SK-N-SH (cell line): ENCODE data around the gene RNGTT. TPM values are rescaled to one million over a fixed set of nuclear protein-coding genes. Genes with fewer than 3 reads are reported as not detected.

Experiments used
- CTCF ChIA-PET: fragments of 300-600, 350-600 bp; formaldehyde crosslinking; extraction: SDS; loops from one replicate; lab custom pipeline; 2021; lab: Yijun Ruan, JAX
- POLR2A ChIA-PET: fragments of 350-600 bp; sonication (Branson Sonifier 250); formaldehyde crosslinking; extraction: SDS; loops from one replicate; lab custom pipeline; 2020; ENCODE audit warnings: antibody characterized with exemption, inconsistent platforms; lab: Yijun Ruan, JAX
- DNase-seq: peaks from one replicate; pipeline ENCODE4 v3.0.0; 2012
- H2AFZ ChIP-seq: fragments of 200-600 bp; sonication (generic); 2 replicates; pipeline ENCODE4 v1.8.1; 2016; ENCODE audit warnings: antibody characterized with exemption, mild to moderate bottlenecking, low read depth
- H3F3A ChIP-seq: fragments of 200-600 bp; sonication (generic); replicated peaks from 2 replicates; pipeline ENCODE3; 2016; ENCODE audit warnings: antibody characterized with exemption, mild to moderate bottlenecking; ENCODE audit not compliant: insufficient read depth
- H3K27ac ChIP-seq, 2 experiments: fragments of 200-500 bp in 1 of 2; fragments of 200-600 bp in 1 of 2; sonication (Bioruptor generic) in 1 of 2; sonication (generic), shearing (Covaris generic) in 1 of 2; 2 replicates each; pipeline versions ENCODE4 v1.5.1 to v1.6.1; 2014 to 2016; ENCODE audit warnings: low read depth in 2 of 2, inconsistent platforms in 1 of 2, low read length in 1 of 2, mild to moderate bottlenecking in 1 of 2, mixed read lengths in 1 of 2
- H3K27me3 ChIP-seq: fragments of 200-600 bp; sonication (generic), shearing (Covaris generic); 2 replicates; pipeline ENCODE4 v1.6.1; 2016; ENCODE audit warnings: mixed run types; ENCODE audit not compliant: insufficient read depth
- H3K36me3 ChIP-seq, 2 experiments: fragments of 200-500 bp in 1 of 2; fragments of 200-600 bp in 1 of 2; sonication (Bioruptor generic) in 1 of 2; sonication (generic) in 1 of 2; replicated peaks in 1 of 2; 2 replicates each; pipeline versions ENCODE3 to v1.5.1; 2014 to 2016; ENCODE audit warnings: low read length in 1 of 2, mild to moderate bottlenecking in 1 of 2; ENCODE audit not compliant: insufficient read depth in 2 of 2, control insufficient read depth in 1 of 2
- H3K4me1 ChIP-seq, 2 experiments: fragments of 200-500 bp in 1 of 2; fragments of 200-600 bp in 1 of 2; sonication (Bioruptor generic) in 1 of 2; sonication (generic), shearing (Covaris generic) in 1 of 2; 2 replicates each; pipeline versions ENCODE4 v1.5.1 to v1.6.1; 2014 to 2016; ENCODE audit warnings: low read depth in 1 of 2, low read length in 1 of 2, mixed run types in 1 of 2; ENCODE audit not compliant: insufficient read depth in 2 of 2, control insufficient read depth in 1 of 2
- H3K4me2 ChIP-seq: fragments of 200-600 bp; sonication (generic), shearing (Covaris generic); 2 replicates; pipeline ENCODE4 v1.6.1; 2017; ENCODE audit warnings: mixed run types
- H3K4me3 ChIP-seq, 2 experiments: fragments of 200-500 bp in 1 of 2; fragments of 200-600 bp in 1 of 2; sonication (Bioruptor generic) in 1 of 2; sonication (generic), shearing (Covaris generic) in 1 of 2; 2 replicates each; pipeline versions ENCODE4 v1.5.1 to v1.8.1; 2014 to 2016; ENCODE audit warnings: low read depth in 2 of 2, inconsistent platforms in 1 of 2, low read length in 1 of 2, mild to moderate bottlenecking in 1 of 2, mixed read lengths in 1 of 2, moderate library complexity in 1 of 2
- H3K79me2 ChIP-seq: fragments of 200-600 bp; sonication (generic); 2 replicates; pipeline ENCODE4 v1.8.1; 2017; ENCODE audit warnings: mild to moderate bottlenecking; ENCODE audit not compliant: insufficient read depth
- H3K9ac ChIP-seq: fragments of 200-600 bp; sonication (generic); 2 replicates; pipeline ENCODE4 v1.6.1; 2017; ENCODE audit warnings: mixed run types
- H3K9me2 ChIP-seq: fragments of 200-600 bp; sonication (generic); 2 replicates; pipeline ENCODE4 v1.6.1; 2017; ENCODE audit warnings: mixed run types
- H3K9me3 ChIP-seq: fragments of 200-600 bp; sonication (generic); 2 replicates; pipeline ENCODE4 v1.6.1; 2017; ENCODE audit warnings: mixed run types, mild to moderate bottlenecking, moderate library complexity
- H4K20me1 ChIP-seq: fragments of 200-600 bp; sonication (generic); 2 replicates; pipeline ENCODE4 v1.6.1; 2017; ENCODE audit warnings: mild to moderate bottlenecking, mixed run types; ENCODE audit not compliant: insufficient read depth
- CHD2 ChIP-seq: fragments of 150-350 bp; IDR thresholded peaks from 2 replicates; pipeline ENCODE4 v1.6.1; 2018; ENCODE audit warnings: low read length; ENCODE audit not compliant: partially characterized antibody
- EP300 ChIP-seq, 2 experiments: IDR thresholded peaks; 2 replicates each; pipeline versions ENCODE4 v1.4.0 to v1.6.1; 2012; ENCODE audit warnings: borderline replicate concordance in 1 of 2, low read depth in 1 of 2, low read length in 1 of 2
- EZH2phosphoT487 ChIP-seq: fragments of 200-600 bp; sonication (generic); IDR thresholded peaks from 2 replicates; pipeline ENCODE4 v1.6.1; 2017; ENCODE audit warnings: low read depth, mixed run types, mild to moderate bottlenecking, antibody characterized with exemption, moderate library complexity, borderline replicate concordance
- FOSL2 ChIP-seq: IDR thresholded peaks from 2 replicates; pipeline ENCODE4 v1.4.0; 2012; ENCODE audit warnings: low read depth, mild to moderate bottlenecking, moderate library complexity, borderline replicate concordance
- FOXJ3 ChIP-seq: sonication (generic); formaldehyde crosslinking; IDR thresholded peaks from 2 replicates; pipeline ENCODE4 v1.5.1; 2020; ENCODE audit warnings: mild to moderate bottlenecking, missing genetic modification reagents
- MEF2A ChIP-seq: IDR thresholded peaks from 2 replicates; pipeline ENCODE4 v1.4.0; 2012; ENCODE audit warnings: low read depth, borderline replicate concordance
- NFIC ChIP-seq: IDR thresholded peaks from 2 replicates; pipeline ENCODE4 v1.4.0; 2012; ENCODE audit warnings: borderline replicate concordance
- RCOR1 ChIP-seq: fragments of 150-350 bp; IDR thresholded peaks from 2 replicates; pipeline ENCODE4 v1.6.1; 2017; ENCODE audit warnings: antibody characterized with exemption, low read length
- RFX5 ChIP-seq: IDR thresholded peaks from 2 replicates; pipeline ENCODE4 v1.6.1; 2012; ENCODE audit warnings: mild to moderate bottlenecking, improper control_type of control experiment, low read length
- RXRA ChIP-seq: IDR thresholded peaks from 2 replicates; pipeline ENCODE4 v1.4.0; 2012; ENCODE audit warnings: low read depth, mild to moderate bottlenecking, borderline replicate concordance
- SMC3 ChIP-seq: IDR thresholded peaks from 2 replicates; pipeline ENCODE4 v1.6.1; 2012; ENCODE audit warnings: low read depth, low read length, improper control_type of control experiment
- TEAD4 ChIP-seq: IDR thresholded peaks from 2 replicates; pipeline ENCODE4 v1.4.0; 2012; ENCODE audit warnings: mild to moderate bottlenecking, borderline replicate concordance; ENCODE audit not compliant: insufficient read depth
- YY1 ChIP-seq: IDR thresholded peaks from 2 replicates; pipeline ENCODE4 v1.4.0; 2012; ENCODE audit warnings: low read depth, mild to moderate bottlenecking
- WGBS: methylation state at CpG from one replicate; pipeline ENCODE4 v1.1.6; 2017; ENCODE audit warnings: low lambda C conversion rate; 5-methylcytosine and 5-hydroxymethylcytosine counted together
- polyA plus RNA-seq, 3 experiments: library from polyadenylated mRNA; depleted of rRNA; stranded (reverse); fragments of >200 nt; gene quantifications; 2 replicates each; pipeline ENCODE4 v1.2.3, GENCODE V29; 2012
- TF ChIP-seq, protein P1 (sequence below): fragments of 200-600 bp; sonication (generic); IDR thresholded peaks from 2 replicates; pipeline ENCODE4 v1.6.1; 2017; ENCODE audit warnings: antibody characterized with exemption, mild to moderate bottlenecking, moderate library complexity
- TF ChIP-seq, protein P2 (sequence below): fragments of 150-350 bp; IDR thresholded peaks from 2 replicates; pipeline ENCODE4 v1.6.1; 2017; ENCODE audit warnings: antibody characterized with exemption, low read length, low read depth, borderline replicate concordance

Gene RNGTT
- polyA plus RNA-seq, 1 of the 3 experiments (the other 2 are of a cell fraction): 3.3 TPM

DNA sequence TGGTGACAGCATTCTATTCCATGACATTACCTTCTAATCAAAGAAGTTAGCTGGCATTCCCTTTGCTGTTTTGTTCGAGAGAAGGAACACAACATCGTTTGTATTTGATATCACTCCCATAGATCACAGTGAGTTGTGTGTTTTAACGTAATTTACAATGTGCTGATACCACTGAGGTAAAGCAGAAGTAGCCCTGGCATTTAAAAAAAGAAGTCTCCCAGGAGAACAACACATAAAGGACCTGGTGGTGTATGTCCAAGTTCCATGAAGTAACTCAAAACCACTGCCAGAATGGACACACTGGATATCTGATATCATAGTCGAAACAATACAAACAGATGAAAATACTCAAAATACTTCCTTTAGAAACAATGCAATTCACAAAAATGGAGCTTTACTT lies 351.7 kb downstream of the RNGTT start (continued):
- TF ChIP-seq, protein P1, sequence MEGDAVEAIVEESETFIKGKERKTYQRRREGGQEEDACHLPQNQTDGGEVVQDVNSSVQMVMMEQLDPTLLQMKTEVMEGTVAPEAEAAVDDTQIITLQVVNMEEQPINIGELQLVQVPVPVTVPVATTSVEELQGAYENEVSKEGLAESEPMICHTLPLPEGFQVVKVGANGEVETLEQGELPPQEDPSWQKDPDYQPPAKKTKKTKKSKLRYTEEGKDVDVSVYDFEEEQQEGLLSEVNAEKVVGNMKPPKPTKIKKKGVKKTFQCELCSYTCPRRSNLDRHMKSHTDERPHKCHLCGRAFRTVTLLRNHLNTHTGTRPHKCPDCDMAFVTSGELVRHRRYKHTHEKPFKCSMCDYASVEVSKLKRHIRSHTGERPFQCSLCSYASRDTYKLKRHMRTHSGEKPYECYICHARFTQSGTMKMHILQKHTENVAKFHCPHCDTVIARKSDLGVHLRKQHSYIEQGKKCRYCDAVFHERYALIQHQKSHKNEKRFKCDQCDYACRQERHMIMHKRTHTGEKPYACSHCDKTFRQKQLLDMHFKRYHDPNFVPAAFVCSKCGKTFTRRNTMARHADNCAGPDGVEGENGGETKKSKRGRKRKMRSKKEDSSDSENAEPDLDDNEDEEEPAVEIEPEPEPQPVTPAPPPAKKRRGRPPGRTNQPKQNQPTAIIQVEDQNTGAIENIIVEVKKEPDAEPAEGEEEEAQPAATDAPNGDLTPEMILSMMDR: no peak
- TF ChIP-seq, all 33 proteins: peak for 0

DNA sequence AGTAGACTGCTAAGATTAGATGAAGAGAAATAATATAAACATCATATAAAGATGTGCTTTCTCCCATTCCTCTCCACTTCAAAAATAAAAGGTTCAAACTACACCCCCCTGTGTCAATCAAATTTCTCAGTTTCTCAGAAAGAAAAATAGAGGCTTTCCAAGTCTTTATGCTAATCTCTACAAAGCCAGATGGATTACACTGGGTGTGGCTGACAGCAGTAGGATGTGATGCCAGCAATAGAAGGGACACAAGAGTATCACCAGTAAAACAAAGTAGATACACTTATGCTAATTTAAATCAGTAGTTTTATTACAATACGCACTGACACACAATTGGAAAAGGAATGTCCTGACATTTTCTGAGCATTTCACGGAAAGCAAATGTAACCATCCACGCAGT lies 353.4 kb downstream of the RNGTT start:
- 96% methylated on average over 3 of the region's 3 CpGs for WGBS
- no peak overlapping the region for H3K4me3 ChIP-seq
- H3K9me2 ChIP-seq: no peaks in the 10 kb centered on the region
- H3K27ac ChIP-seq: no peak overlapping the region; a peak in 1 of 4 replicates
- no peaks in the 10 kb centered on the region for H3K9me3 ChIP-seq
- no peak for TF ChIP-seq RXRA
- TF ChIP-seq RCOR1: no peak
- TF ChIP-seq, protein P2, sequence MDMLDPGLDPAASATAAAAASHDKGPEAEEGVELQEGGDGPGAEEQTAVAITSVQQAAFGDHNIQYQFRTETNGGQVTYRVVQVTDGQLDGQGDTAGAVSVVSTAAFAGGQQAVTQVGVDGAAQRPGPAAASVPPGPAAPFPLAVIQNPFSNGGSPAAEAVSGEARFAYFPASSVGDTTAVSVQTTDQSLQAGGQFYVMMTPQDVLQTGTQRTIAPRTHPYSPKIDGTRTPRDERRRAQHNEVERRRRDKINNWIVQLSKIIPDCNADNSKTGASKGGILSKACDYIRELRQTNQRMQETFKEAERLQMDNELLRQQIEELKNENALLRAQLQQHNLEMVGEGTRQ: no peak
- TF ChIP-seq EP300 (IDR thresholded peaks at IDR 0.05; ENCODE audit: borderline replicate concordance in 1 of 2, low read depth in 1 of 2, low read length in 1 of 2): no peak
- TF ChIP-seq SMC3: no peak
- TF ChIP-seq CHD2: no peak
- no peak for TF ChIP-seq YY1
- no peak for TF ChIP-seq FOXJ3 (CRISPR knock-in tag)
- TF ChIP-seq, protein P1: no peak
- no peak for TF ChIP-seq EZH2phosphoT487
- no peak for TF ChIP-seq MEF2A
- TF ChIP-seq FOSL2: no peak
- no peak for TF ChIP-seq NFIC
- no peak for TF ChIP-seq RFX5
- no peak for TF ChIP-seq TEAD4
- POLR2A ChIA-PET: no interaction called here
- no peaks in the 10 kb centered on the region for H3K79me2 ChIP-seq
- CTCF ChIA-PET: interaction anchor here (0.6 kb wide), 1 partner anchor 583 kb away, joined by 3 read pairs; no protein-coding TSS in a partner anchor
- no peaks in the 10 kb centered on the region for H3F3A ChIP-seq
- H4K20me1 ChIP-seq: no peaks in the 10 kb centered on the region
- H3K4me1 ChIP-seq: no peaks in the 10 kb centered on the region
- H3K27me3 ChIP-seq: no peaks in the 10 kb centered on the region
- no peak overlapping the region for H3K9ac ChIP-seq
- H3K4me2 ChIP-seq: no peak overlapping the region
- no peak for DNase-seq
- no peak overlapping the region for H2AFZ ChIP-seq
- H3K36me3 ChIP-seq: peaks cover 16 to 18% of the 10 kb centered on the region in 2 experiments
